Small intestine (tissue), 7 donors: ENCODE results near the gene VTI1A. TPM values are rescaled to one million over a fixed set of nuclear protein-coding genes. Genes with fewer than 3 reads are reported as not detected.

Experiments
- DNase-seq, 2 donors: peaks; one replicate each; pipeline versions ENCODE4 v3.0.0 to v3.0.0-alpha.2; 2013
- FAIRE-seq: peaks from 2 replicates; lab custom pipeline; 2012; peaks lifted over from hg19 to GRCh38; lab: Jason Lieb, UNC
- H3K27ac ChIP-seq, 3 donors: one replicate each; pipeline ENCODE4 v1.5.1; 2013; ENCODE audit warnings: low read length in 2 of 3, mild to moderate bottlenecking in 2 of 3, control low read depth in 1 of 3, inconsistent platforms in 1 of 3, low read depth in 1 of 3, moderate library complexity in 1 of 3
- H3K27me3 ChIP-seq, 3 donors: one replicate each; pipeline ENCODE4 v1.6.1; 2013; ENCODE audit warnings: low read length in 3 of 3, inconsistent platforms in 1 of 3; ENCODE audit not compliant: control insufficient read depth in 3 of 3, insufficient read depth in 3 of 3
- H3K36me3 ChIP-seq, 3 donors: one replicate each; pipeline ENCODE4 v1.6.1; 2013; ENCODE audit warnings: low read length in 3 of 3, inconsistent platforms in 1 of 3, low read depth in 1 of 3, mild to moderate bottlenecking in 1 of 3, moderate library complexity in 1 of 3; ENCODE audit not compliant: control insufficient read depth in 3 of 3, insufficient read depth in 2 of 3
- H3K4me1 ChIP-seq, 3 donors: one replicate each; pipeline ENCODE4 v1.6.1; 2013; ENCODE audit warnings: low read length in 2 of 3, inconsistent platforms in 1 of 3, low read depth in 1 of 3, mild to moderate bottlenecking in 1 of 3, moderate library complexity in 1 of 3; ENCODE audit not compliant: control insufficient read depth in 3 of 3, insufficient read depth in 2 of 3
- H3K4me3 ChIP-seq, 3 donors: one replicate each; pipeline ENCODE4 v1.5.1; 2013; ENCODE audit warnings: low read length in 3 of 3, control low read depth in 1 of 3, inconsistent platforms in 1 of 3, low read depth in 1 of 3, mild to moderate bottlenecking in 1 of 3, moderate library complexity in 1 of 3
- H3K9me3 ChIP-seq, 2 donors: one replicate each; pipeline ENCODE4 v1.6.1; 2013; ENCODE audit warnings: low read depth in 1 of 2, low read length in 1 of 2; ENCODE audit not compliant: control insufficient read depth in 2 of 2, insufficient read depth in 1 of 2
- WGBS, 3 donors: extraction: QIAGEN DNeasy Blood & Tissue Kit; methylation state at CpG; one replicate each; pipeline ENCODE4 v1.1.7; 2013; 5-methylcytosine and 5-hydroxymethylcytosine counted together
- polyA plus RNA-seq, 4 donors: library from polyadenylated mRNA; stranded (reverse) in 3 of 4; unstranded in 1 of 4; fragments of 200-250 nt in 3 of 4; fragments of 120-200 nt in 1 of 4; gene quantifications; one replicate each; pipeline versions ENCODE4 v1.2.1 to v1.2.3, GENCODE V29; 2013
- donor health status: healthy with polysubstance abuse.
- donor health status: control.
- donor health status: control.
- donor health status: Bipolar disorder and iron deficiency.
- donor health status: healthy.

The VTI1A gene
- polyA plus RNA-seq, 4 donors, result 13.8 to 16.8 (median 16.0) TPM

GRCh38 chr10:112434988-112435619 is 11.9 kb upstream of the VTI1A start:
- Histone ChIP-seq H3K36me3 (peaks cover 3 to 14% (median 14%) of the 10 kb centered on the region in 3 donors), H3K4me3 (no peak overlapping the region), H3K4me1 (peaks cover 0 to 17% (median 7%) of the 10 kb centered on the region in 3 donors), H3K27me3 (no peaks in the 10 kb centered on the region), H3K9me3 (no peaks in the 10 kb centered on the region), H3K27ac (no peak overlapping the region)
- WGBS, 3 donors, result 44 to 82% (median 59%) methylated on average over 2 of the region's 2 CpGs
- DNase-seq, result peak; percentile 57 to 62
- peak; percentile 78 for FAIRE-seq

DNA sequence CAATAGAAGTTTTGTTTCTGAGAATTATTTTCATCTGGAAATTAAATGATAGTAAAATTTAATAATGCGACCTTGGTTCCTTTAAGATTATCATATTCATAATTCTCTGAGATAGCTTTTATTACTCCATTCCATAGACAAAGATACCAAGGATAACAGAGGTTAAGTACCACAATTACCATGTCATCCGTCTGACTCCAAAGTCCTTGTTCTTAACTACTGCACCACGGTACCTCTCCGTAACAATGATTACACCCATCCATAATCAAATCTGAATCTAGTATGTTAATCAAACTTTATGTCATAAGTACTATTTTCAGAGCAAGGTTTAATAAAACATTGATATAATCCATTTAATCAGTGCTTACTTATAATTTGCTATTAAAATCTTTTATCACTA is 8.7 kb upstream of the VTI1A start:
- WGBS, 3 donors, result 17 to 62% (median 50%) methylated on average over 4 of the region's 4 CpGs
- peak; percentile 93 for FAIRE-seq
- H3K4me1 ChIP-seq, result peaks cover 0 to 11% (median 10%) of the 10 kb centered on the region in 3 donors
- no peak overlapping the region for H3K4me3 ChIP-seq
- H3K27me3 ChIP-seq, result no peaks in the 10 kb centered on the region
- peak overlapping the region in 1 of 3 donors; percentile 2 for H3K27ac ChIP-seq
- DNase-seq, result peak; percentile 50 to 82
- no peaks in the 10 kb centered on the region for H3K9me3 ChIP-seq
- H3K36me3 ChIP-seq, result peaks cover 3 to 24% (median 4%) of the 10 kb centered on the region in 3 donors

GRCh38 chr10:112441520-112441919 is 5.5 kb upstream of the VTI1A start:
- Histone ChIP-seq H3K27ac (no peak overlapping the region), H3K4me3 (no peak overlapping the region), H3K27me3 (no peaks in the 10 kb centered on the region), H3K4me1 (peaks cover 8 to 13% (median 11%) of the 10 kb centered on the region in 3 donors), H3K36me3 (peaks cover 0 to 19% (median 3%) of the 10 kb centered on the region in 3 donors), H3K9me3 (no peaks in the 10 kb centered on the region)
- no peak for FAIRE-seq
- WGBS, 3 donors, result 27 to 41% (median 31%) methylated on average over 1 of the region's 1 CpG
- peak in 1 of 2 donors; percentile 48 for DNase-seq

- no peaks in the 10 kb centered on the region for H3K27me3 ChIP-seq
- no peaks in the 10 kb centered on the region for H3K9me3 ChIP-seq
- DNase-seq (no peak), FAIRE-seq (no peak)
- H3K4me3 ChIP-seq, result no peak overlapping the region
- no peak overlapping the region for H3K27ac ChIP-seq
- 31 to 46% (median 32%) methylated on average over 3 of the region's 3 CpGs for WGBS, 3 donors
- peaks cover 8 to 13% (median 11%) of the 10 kb centered on the region in 3 donors for H3K4me1 ChIP-seq
- H3K36me3 ChIP-seq, result peaks cover 0 to 19% (median 3%) of the 10 kb centered on the region in 3 donors
These were observed 5.0 kb upstream of the VTI1A start for GRCh38 chr10:112442063-112442462.

DNA sequence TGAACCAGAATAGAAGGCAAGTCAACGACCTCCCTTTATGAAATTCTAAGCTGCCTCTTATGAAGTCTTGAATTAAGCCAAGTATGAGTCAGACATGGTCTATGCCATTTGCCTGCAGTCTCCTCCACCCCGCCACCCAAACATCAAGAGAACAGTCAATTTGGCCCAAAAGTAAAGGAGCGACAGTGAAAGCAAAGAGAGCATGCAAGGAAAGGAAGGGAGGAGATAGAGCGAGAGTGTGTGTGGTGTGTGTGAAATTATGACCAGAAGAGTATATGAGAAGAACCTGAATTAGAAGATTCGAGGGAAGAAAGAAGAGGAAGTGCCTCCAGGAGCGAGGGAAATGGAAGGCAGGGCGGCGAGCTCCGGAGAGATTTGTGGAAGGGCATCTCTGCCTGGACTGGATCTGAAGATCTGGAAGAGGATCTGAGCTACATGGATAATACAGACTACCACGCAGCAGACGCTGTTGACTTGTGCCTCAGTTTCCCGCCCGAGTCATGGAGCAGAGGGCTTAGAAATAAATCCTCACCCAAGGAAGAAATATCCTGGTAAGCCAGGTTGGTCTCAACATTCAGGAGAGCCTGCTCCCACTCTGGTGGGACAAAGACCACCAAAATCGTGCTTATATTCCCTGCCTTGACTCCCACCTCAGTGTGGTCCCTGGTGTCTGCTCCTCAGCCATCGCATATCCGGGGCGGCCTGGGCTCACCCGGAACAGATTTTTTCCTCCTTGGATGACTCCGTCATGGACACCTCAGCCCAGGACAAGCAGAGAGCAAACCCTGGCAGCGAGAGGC is 760 bp upstream of the VTI1A start:
- no peaks in the 10 kb centered on the region for H3K9me3 ChIP-seq
- peak overlapping the region; percentile 83 to 87 (median 85) for H3K27ac ChIP-seq
- WGBS, 3 donors, result 1 to 4% (median 1%) methylated on average over 20 of the region's 20 CpGs
- peaks cover 2 to 8% (median 4%) of the 10 kb centered on the region in 3 donors for H3K4me1 ChIP-seq
- H3K4me3 ChIP-seq, result peak overlapping the region; percentile 76 to 94 (median 83)
- H3K36me3 ChIP-seq, result peaks cover 0 to 6% (median 0%) of the 10 kb centered on the region in 3 donors
- FAIRE-seq (no peak), DNase-seq (peak in 1 of 2 donors; percentile 24)
- no peaks in the 10 kb centered on the region for H3K27me3 ChIP-seq

- DNase-seq, result no peak
- Histone ChIP-seq H3K27ac (peak overlapping the region in 2 of 3 donors; percentile 85 to 87), H3K9me3 (no peaks in the 10 kb centered on the region), H3K4me1 (peaks cover 2 to 8% (median 2%) of the 10 kb centered on the region in 3 donors), H3K36me3 (peaks cover 0 to 3% (median 0%) of the 10 kb centered on the region in 3 donors), H3K27me3 (no peaks in the 10 kb centered on the region), H3K4me3 (peak overlapping the region; percentile 76 to 94 (median 83))
- WGBS, 3 donors, result 1 to 3% (median 1%) methylated on average over 10 of the region's 10 CpGs
- no peak for FAIRE-seq
These were observed 559 bp downstream of the VTI1A start for GRCh38 chr10:112447620-112447928.

GRCh38 chr10:112448888-112449287 is 1.9 kb downstream of the VTI1A start:
- Histone ChIP-seq H3K27me3 (no peaks in the 10 kb centered on the region), H3K36me3 (peaks cover 0 to 3% (median 0%) of the 10 kb centered on the region in 3 donors), H3K4me3 (no peak overlapping the region), H3K9me3 (no peaks in the 10 kb centered on the region), H3K4me1 (peaks cover 2 to 8% (median 2%) of the 10 kb centered on the region in 3 donors), H3K27ac (no peak overlapping the region)
- WGBS, 3 donors, result 84 to 91% (median 89%) methylated on average over 4 of the region's 4 CpGs
- DNase-seq (no peak), FAIRE-seq (no peak)

- WGBS, 3 donors, result 58 to 74% (median 60%) methylated on average over 2 of the region's 3 CpGs
- no peak for DNase-seq
- H3K9me3 ChIP-seq, result no peaks in the 10 kb centered on the region
- no peak for FAIRE-seq
- H3K4me1 ChIP-seq, result no peaks in the 10 kb centered on the region
- H3K4me3 ChIP-seq, result no peak overlapping the region
- H3K27ac ChIP-seq, result no peak overlapping the region
- H3K27me3 ChIP-seq, result no peaks in the 10 kb centered on the region
- H3K36me3 ChIP-seq, result no peaks in the 10 kb centered on the region
These were observed 8.1 kb downstream of the VTI1A start for GRCh38 chr10:112454910-112455779.
